Measurements from ENCODE around the gene GRHL3. TPM values are rescaled to one million over a fixed set of nuclear protein-coding genes. Genes with fewer than 3 reads are reported as not detected.
A peak's percentile ranks its signal among the peaks of the same experiment; 100 is the strongest.

GRHL3 gene
- total RNA-seq, 1 donor from 2014 or later: not detected

DNA sequence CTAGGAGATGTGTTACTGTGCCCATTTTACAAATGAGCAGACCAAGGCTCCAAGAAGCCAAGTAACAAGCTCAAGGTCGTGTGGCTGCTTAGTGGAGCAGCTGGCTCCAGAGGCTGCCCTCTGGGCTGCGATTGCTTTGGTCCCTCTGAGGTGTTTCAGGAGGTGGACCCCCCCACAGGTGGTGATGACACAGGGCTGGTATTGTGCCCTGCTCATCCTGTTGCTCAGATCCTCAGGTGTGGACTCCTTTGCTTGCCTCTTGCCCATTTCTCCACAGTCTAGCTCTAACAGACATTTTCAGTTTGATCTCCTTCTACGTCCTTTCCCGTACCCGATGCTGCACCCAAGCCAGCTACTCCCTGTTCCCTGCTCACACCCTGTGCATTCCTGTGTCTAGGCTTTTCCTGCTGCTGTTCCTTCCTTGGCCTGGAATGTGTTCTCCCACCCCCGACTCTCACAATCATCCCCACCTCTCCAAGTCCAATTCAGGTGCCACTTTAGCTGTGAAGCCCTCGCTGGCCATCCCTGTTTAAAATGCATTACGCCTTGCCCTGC lies 28.1 kb upstream of the GRHL3 start:
- DNase-seq (no peak), ATAC-seq (no peak)
- intact Hi-C loops (cut with micrococcal nuclease): no loop called here

- DNase-seq (no peak), ATAC-seq (no peak)
- intact Hi-C loops (cut with micrococcal nuclease): no loop called here
Measured at GRCh38 chr1:24292103-24292502, 27.1 kb upstream of the GRHL3 start.

- no peak for ATAC-seq
- DNase-seq: no peak
- intact Hi-C loops (cut with micrococcal nuclease): no loop called here
Measured at GRCh38 chr1:24292887-24293286, 26.3 kb upstream of the GRHL3 start.

- DNase-seq (no peak), ATAC-seq (no peak)
- intact Hi-C loops (cut with micrococcal nuclease): no loop called here
Measured at GRCh38 chr1:24293392-24294227, 25.5 kb upstream of the GRHL3 start.

DNA sequence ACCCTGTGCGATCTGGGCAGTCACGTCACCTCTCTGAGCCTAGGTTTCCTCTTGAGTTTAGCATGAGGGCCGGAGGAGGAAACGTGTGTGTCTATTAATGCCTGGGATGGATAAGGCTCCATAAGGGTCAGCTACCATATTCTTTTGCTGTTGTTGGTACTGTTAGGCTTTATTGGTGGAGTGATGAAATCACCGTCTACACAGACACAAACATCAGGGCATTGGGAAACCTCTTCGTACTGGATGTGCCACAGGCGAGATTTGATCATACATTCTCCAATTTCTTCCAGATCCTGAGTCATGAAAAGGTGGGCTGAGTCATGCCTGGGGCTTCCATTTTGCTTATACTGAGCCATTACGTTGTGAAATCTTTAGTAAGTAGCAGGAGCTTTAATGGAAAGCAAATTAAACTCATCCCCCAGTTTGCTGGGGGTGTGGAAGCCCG lies 24.9 kb upstream of the GRHL3 start:
- ATAC-seq (no peak), DNase-seq (no peak)
- intact Hi-C loops (cut with micrococcal nuclease): no loop called here

DNA sequence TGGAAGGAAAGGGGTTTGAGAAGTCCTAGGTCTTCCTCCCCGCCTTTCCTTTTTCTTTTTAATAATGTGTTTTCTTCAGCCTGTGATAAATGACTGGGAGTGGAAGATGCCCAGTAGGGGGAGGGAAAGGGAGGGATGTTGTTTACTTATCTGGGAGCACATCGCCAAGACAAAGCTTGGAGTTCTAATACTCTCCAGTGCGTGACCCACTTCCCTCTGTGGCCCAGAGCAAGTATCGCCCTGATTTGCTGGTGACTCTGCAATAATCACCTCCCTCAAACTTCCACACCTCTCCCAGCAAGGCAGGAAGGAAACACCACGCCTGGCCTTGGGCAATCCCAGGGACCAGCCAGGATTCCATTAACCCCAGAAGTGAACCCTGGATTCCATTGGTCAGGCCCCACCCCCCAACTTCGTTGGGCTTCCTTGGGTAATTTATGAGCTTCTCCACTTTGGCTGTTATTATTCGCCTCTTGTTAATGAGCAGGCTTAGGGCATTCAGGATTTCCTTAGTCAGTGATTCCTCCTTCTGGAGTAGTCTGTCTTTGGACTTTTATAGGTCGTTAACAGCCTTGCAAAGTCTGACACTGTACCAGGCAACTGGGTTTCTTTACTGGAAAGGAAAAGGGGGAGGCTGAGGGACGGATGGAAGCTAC lies 24.3 kb upstream of the GRHL3 start:
- intact Hi-C loops (cut with micrococcal nuclease): no loop called here
- no peak for DNase-seq
- peak; percentile 17 for ATAC-seq

DNA sequence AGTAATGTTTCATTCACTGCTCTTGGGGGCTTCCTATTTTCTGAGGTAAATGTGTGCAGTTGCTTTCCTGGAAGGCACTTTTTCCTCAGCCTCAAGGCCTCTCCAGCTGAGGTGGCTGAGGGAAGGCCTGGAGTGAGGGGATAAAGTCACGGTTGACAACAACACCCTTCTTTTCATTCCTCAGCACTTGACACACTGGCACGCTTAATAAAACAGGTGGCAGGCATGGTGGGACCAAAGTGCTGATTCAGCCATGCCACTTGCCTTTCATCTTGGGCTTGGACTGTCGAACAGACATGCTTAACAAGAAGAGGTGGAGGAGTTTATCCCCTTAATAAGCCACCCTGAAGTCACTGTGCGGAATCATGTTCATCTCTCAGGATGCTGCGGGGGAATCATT lies 23.6 kb upstream of the GRHL3 start:
- DNase-seq (no peak), ATAC-seq (no peak)
- intact Hi-C loops (cut with micrococcal nuclease): no loop called here

DNA sequence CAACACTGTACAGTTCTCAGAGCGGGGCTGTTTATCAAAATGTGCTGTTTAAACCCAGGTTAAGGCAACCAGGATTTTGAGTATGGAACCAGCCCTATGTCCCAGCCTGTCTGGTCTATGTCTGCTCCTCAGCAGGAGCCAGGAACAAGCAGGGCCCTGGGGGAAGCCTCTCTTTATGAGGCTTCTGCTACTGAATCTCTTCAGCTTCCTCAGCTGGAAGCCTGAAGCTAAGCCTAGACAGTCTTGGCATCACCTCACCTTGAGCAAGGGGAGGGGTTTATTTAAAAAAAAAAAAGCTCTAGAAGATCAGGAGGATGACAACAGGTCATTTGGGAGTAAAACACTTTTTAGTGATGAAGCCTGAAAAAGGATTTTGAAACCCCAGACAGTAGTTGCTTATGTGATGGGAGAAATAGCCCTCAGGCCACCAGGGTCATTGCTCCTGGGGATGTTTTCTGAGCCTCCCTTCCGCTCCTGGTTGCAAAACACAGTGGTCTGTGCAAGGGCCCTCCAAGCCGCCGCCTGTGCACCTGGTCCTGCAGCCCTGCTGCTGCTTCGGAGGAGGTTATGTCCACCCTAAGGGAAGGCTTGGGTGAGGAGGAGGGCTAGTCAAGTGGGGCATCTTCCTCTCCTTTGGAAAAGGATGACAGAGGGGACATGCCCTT lies 21.8 kb upstream of the GRHL3 start:
- ATAC-seq (no peak), DNase-seq (no peak)
- intact Hi-C loops (cut with micrococcal nuclease): no loop called here

DNA sequence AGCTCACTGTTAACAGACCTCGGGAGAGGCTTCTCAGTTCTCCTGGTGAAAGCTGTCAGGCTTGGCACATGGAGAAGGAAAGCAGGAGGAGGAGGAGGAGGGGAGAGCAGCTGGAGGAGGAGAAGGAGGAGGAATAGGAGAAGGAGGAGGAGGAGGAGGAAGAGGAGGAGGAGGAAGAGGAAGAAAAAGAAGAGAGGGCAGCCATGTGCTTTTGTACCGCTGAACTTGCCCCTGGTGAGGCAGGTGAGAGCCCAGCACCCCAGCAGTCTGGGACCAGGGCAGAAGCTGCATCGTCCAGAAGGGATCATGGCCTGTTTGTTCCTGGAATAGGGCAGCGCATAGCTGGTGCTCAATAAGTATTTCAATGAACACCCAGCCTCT lies 21.3 kb upstream of the GRHL3 start:
- DNase-seq (no peak), ATAC-seq (no peak)
- intact Hi-C loops (cut with micrococcal nuclease): no loop called here

- intact Hi-C loops (cut with micrococcal nuclease): no loop called here
- ATAC-seq: no peak
- no peak for DNase-seq
Measured at GRCh38 chr1:24298606-24299005, 20.6 kb upstream of the GRHL3 start.

- intact Hi-C loops (cut with micrococcal nuclease): no loop called here
- DNase-seq: no peak
- no peak for ATAC-seq
Measured at GRCh38 chr1:24299901-24300300, 19.3 kb upstream of the GRHL3 start.

- no peak for DNase-seq
- no peak for ATAC-seq
- intact Hi-C loops (cut with micrococcal nuclease): no loop called here
Measured at GRCh38 chr1:24300971-24301784, 18.0 kb upstream of the GRHL3 start.

- intact Hi-C loops (cut with micrococcal nuclease): no loop called here
- ATAC-seq: no peak
Measured at GRCh38 chr1:24301785-24302175, 17.4 kb upstream of the GRHL3 start.

GRCh38 chr1:24302209-24302611 lies 16.9 kb upstream of the GRHL3 start:
- intact Hi-C loops (cut with micrococcal nuclease): no loop called here
- no peak for ATAC-seq
- no peak for DNase-seq

More at GRCh38 chr1:24301785-24302175, 17.4 kb upstream of the GRHL3 start:
- no peak for DNase-seq

DNA sequence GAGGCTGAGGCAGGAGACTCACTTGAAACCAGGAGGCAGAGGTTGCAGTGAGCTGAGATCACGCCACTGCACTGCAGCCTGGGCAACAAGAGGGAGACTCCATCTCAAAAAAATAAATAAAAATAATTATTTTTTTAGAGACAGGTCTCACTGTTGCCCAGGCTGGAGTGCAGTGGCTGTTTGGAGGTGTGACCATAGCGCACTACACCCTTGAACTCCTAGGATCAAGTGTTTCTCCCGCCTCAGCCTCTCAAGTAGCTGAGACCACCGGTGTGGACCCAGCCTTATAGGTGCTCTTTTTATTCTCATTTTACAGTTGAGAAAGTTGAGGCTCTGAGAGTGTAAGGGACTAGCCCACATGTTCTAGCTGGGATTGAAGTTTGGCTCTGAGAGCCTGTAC lies 15.6 kb upstream of the GRHL3 start:
- ATAC-seq: no peak
- intact Hi-C loops (cut with micrococcal nuclease): no loop called here
- no peak for DNase-seq

- DNase-seq (no peak), ATAC-seq (no peak)
- intact Hi-C loops (cut with micrococcal nuclease): no loop called here
Measured at GRCh38 chr1:24304763-24305162, 14.4 kb upstream of the GRHL3 start.

GRCh38 chr1:24308365-24309015 lies 10.7 kb upstream of the GRHL3 start:
- ATAC-seq: no peak
- no peak for DNase-seq
- intact Hi-C loops (cut with micrococcal nuclease): no loop called here

- intact Hi-C loops (cut with micrococcal nuclease): no loop called here
- ATAC-seq (no peak), DNase-seq (no peak)
Measured at GRCh38 chr1:24309762-24310485, 9.2 kb upstream of the GRHL3 start.
